ENCODE measurements around the gene ACADSB.

The ACADSB gene

DNA sequence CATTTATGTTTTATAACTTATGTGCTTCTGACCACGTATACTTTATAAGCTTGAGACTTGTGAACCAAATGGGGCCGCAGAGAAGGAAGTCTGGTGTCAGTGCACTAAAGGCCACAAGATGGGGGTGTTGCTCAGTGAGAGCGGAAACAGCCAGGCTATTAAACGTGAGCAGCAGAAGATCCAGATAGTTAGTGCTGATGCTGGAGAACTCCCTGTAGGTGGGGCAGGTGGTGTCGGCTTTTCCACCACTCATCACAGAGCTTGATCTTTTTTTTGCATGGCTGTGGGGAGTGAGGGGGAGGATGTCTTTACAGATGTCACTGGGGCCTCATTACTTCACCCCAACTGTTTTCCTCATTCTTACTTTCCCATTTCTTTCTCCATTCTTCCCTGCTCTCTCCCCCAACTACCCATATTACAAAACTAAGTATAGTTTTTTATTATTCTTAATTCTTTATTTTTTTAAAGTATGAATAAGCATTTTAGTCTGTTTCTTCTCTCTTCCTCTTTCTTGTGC is 34.7 kb downstream of the ACADSB start:
- DNase-seq: peak; percentile 50

- no peak for DNase-seq
Measured at GRCh38 chr10:123044391-123044790, 35.6 kb downstream of the ACADSB start.

- DNase-seq: no peak
Measured at GRCh38 chr10:123045961-123046731, 37.3 kb downstream of the ACADSB start.

GRCh38 chr10:123057968-123058367 is 49.2 kb downstream of the ACADSB start:
- no peak for DNase-seq

- no peak for DNase-seq
Measured at GRCh38 chr10:123061865-123062264, 53.1 kb downstream of the ACADSB start.

- DNase-seq: no peak
Measured at GRCh38 chr10:123062726-123063125, 53.9 kb downstream of the ACADSB start.

DNA sequence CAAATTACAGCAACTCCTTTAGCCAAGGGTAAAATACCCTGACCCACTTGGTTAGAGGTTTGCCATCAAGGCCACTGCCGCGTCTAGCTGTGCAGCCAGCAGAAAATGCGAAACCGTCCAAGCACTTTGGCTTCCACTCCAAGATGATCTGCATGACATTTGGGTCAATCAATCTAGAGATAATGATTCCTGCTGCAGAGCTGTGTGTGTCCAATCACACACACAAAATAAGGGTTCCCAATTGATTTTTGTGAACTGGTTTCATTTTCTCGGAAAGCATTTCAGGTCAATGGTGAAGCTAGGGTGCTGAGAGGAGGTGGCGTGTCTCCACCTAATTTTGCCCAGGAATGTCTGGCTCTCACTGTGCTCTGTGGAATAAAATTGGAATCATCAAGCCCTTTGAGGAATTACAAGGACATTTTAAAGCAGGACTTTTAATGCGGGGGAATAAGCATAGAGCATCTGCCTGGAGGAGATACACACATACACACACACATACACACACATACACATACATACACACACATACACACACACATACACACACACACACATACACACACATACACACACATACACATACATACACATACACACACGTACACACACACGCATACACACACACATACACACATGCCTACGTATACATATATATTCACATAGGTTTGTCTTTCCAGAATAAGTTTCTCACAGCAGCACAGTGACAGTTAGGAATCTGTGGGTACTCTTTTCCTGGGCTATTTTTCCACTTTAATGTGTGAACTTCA is 59.5 kb downstream of the ACADSB start:
- no peak for DNase-seq

GRCh38 chr10:123069246-123069986 is 60.6 kb downstream of the ACADSB start:
- no peak for DNase-seq

DNA sequence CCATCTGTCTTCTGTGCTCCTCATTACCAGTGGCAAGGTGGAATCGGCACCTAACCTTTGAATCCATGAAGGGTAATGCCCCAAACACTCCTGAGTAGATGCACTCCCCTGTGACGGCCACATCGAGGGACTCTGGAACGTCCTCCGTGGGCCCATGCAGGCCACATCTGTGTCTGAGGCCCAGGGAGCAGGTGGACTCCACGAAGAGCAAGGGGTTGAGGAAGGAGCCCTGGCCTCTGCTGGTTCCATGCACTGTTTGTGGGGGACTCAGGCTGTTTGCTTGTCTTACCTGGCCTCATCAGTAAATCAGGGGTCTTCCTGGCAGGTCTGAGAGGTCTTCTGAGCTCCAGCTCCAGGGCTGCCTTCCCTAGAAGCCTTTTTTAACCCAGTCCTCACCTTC is 64.4 kb downstream of the ACADSB start:
- DNase-seq: no peak

DNA sequence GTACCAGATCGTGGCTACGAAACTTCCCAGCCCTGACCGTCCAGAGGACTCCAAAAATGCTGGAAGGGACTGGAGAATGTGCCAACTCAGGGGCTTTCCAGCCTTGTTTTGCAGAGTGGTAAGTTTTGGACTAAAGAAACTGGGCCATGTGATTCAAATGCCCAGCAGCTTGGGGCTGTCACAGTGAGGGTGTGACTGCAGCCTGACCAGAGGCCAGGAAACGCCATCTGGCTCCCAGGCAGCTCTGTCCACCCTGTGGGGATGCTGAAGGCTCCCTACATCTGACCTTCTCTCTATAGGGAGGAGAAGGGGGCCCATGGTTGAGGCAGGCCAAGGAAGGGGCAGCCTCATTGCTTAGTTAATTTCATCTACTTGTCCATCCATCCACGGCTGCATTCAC is 65.4 kb downstream of the ACADSB start:
- no peak for DNase-seq

- DNase-seq: no peak
Measured at GRCh38 chr10:123081896-123082295, 73.1 kb downstream of the ACADSB start.

- DNase-seq: no peak
Measured at GRCh38 chr10:123083811-123084210, 75.0 kb downstream of the ACADSB start.

- DNase-seq: no peak
Measured at GRCh38 chr10:123086281-123086680, 77.5 kb downstream of the ACADSB start.

DNA sequence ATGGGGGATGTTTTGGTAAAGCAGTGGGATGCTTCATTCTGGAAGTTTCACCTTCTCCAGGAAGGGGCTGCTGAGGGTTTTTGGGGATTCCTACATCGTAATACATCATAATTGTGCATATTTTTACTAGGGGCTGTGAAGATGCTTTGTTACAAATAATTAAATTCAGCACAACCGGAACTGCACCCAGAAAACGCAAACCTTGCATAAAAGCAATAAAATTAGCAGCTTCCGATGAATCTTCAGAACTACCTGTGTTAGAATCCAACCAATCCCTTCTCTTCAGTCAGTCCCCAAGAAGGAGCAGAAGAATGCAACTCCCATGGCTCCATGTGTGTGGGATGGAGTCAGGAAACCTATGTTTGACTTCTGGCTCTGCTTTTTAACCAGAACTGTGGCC is 78.5 kb downstream of the ACADSB start:
- DNase-seq: no peak

- no peak for DNase-seq
Measured at GRCh38 chr10:123087786-123088185, 79.0 kb downstream of the ACADSB start.

GRCh38 chr10:123092635-123093414 is 84.0 kb downstream of the ACADSB start:
- no peak for DNase-seq

DNA sequence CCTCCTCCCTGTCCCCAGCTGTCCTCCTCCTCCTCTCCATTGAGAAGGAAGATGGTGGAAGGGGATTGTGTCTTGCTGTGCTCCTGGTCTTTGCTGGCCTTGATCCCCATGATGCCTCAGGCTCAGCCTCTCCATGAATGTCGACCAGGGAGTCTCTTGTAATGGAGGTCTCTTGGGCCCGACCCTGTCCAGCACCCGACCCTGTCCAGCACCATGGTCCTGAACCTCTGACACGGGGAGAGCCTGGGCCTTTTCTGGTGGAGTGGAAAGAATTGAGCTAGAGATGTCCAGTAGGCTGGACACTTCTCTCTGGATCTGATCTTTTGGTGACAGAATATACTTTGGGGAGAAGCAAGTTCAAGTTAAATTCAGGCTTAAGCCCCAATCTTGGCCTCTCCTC is 84.7 kb downstream of the ACADSB start:
- no peak for DNase-seq

DNA sequence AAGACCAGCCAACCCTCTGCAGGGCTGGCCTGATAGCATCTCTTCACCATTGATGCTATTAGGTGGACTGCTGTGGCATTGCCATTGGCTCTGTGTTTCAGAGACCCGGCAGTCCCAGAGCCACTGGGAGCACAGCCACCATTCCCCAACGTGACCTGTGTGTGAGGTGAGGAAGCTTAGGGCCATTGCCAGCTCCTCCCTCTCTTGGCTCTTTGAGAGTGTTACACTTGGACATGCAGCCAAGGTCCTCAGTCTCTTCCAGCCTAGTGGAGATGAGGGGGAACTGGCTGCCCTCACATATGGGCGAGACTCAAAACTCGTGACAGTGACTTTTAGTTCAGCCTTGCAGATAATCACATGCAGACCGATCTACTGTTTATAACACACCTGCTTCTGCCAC is 87.6 kb downstream of the ACADSB start:
- DNase-seq: no peak

- DNase-seq: no peak
Measured at GRCh38 chr10:123097039-123097438, 88.2 kb downstream of the ACADSB start.

DNA sequence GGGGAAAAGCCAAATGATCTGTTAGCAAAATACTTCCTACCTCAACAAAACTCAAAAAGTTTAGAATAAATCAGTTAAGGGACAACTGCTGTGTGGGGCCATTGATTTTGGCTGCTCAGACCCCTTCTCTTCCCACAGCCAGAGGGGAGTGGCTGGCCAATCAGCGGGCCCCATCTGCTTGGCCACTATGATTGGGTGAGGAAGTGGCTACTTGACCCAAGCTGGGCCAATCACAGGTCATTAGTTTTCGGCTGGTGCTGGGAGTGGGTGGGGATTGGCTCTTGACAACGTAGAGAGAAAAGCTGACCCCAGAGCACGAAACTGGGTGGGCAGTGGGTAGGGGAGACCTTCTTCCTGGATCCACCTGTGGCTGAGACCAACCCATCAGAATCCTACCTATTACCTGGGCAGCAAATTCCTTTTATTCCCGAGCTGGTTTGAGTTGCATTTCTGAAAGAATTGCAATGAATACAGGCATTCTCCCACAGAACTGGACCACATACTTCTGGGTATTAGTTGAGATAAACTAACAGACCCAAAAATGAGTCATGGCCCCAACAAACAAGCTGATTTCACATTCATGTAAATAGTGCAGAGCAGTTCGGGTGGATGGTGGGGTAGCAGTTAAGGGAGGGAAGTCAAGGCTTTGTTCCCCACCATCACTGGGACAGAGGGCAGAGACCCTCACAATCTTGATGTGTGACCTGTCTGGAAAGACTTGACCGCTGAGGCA is 91.4 kb downstream of the ACADSB start:
- DNase-seq: no peak

GRCh38 chr10:123101872-123102271 is 93.1 kb downstream of the ACADSB start:
- no peak for DNase-seq

DNA sequence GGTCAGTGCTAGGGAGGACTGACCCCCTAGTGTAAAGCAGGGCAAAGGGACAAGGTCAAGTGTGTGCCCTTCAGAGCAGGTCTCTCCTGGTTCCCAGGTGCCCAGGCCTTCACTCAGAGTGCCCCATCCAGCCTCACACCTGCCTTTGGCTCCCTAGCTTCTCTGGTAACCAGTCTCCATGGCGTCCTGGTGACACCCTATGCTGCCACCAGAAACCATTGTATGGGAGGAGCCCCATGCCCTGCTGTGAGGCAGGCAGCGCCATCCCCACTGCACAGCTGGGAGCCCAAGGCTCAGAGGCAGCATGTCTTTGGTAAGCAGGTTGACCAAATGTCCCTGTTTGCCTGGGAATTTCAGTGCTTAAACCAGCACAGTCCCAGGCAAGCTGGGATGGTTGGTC is 93.9 kb downstream of the ACADSB start:
- no peak for DNase-seq
